ENCODE results near the gene SDK1.

Gene SDK1

DNA sequence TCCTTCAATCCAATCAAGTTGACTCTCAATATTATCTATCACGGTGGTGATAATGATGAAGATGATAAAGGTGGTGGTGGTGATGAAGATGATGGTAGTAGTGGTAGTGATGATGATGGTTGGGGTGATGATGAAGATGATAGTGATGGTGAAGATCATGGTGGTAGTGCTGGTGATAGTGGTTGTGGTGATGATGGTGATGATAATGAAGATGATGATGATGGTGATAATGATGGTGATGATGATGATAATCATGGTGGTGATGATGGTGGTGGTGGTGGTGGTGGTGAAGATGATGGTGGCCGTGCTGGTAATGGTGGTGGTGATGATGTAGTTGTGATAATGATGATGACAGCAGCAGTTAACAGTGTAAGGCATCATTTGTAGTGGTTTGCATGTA, 29.8 kb upstream of the SDK1 start:
- DNase-seq (ENCODE audit: low spot score) (no peak), ATAC-seq (ENCODE audit: low read depth) (no peak)
- no peaks in the 10 kb centered on the region for H3K9me3 ChIP-seq (ENCODE audit: severe bottlenecking)
- H3K27me3 ChIP-seq (ENCODE audit: insufficient read depth, poor library complexity, severe bottlenecking): no peaks in the 10 kb centered on the region
- TF ChIP-seq, protein P1, sequence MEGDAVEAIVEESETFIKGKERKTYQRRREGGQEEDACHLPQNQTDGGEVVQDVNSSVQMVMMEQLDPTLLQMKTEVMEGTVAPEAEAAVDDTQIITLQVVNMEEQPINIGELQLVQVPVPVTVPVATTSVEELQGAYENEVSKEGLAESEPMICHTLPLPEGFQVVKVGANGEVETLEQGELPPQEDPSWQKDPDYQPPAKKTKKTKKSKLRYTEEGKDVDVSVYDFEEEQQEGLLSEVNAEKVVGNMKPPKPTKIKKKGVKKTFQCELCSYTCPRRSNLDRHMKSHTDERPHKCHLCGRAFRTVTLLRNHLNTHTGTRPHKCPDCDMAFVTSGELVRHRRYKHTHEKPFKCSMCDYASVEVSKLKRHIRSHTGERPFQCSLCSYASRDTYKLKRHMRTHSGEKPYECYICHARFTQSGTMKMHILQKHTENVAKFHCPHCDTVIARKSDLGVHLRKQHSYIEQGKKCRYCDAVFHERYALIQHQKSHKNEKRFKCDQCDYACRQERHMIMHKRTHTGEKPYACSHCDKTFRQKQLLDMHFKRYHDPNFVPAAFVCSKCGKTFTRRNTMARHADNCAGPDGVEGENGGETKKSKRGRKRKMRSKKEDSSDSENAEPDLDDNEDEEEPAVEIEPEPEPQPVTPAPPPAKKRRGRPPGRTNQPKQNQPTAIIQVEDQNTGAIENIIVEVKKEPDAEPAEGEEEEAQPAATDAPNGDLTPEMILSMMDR (IDR thresholded peaks at IDR 0.05; ENCODE audit: poor library complexity, severe bottlenecking): no peak
- H3K4me3 ChIP-seq (ENCODE audit: severe bottlenecking): no peak overlapping the region
- H3K4me1 ChIP-seq (ENCODE audit: insufficient read depth, poor library complexity, severe bottlenecking): peaks cover 19% of the 10 kb centered on the region
- H3K36me3 ChIP-seq (ENCODE audit: low read depth): no peaks in the 10 kb centered on the region
- H3K27ac ChIP-seq (ENCODE audit: poor library complexity, severe bottlenecking): no peak overlapping the region

DNA sequence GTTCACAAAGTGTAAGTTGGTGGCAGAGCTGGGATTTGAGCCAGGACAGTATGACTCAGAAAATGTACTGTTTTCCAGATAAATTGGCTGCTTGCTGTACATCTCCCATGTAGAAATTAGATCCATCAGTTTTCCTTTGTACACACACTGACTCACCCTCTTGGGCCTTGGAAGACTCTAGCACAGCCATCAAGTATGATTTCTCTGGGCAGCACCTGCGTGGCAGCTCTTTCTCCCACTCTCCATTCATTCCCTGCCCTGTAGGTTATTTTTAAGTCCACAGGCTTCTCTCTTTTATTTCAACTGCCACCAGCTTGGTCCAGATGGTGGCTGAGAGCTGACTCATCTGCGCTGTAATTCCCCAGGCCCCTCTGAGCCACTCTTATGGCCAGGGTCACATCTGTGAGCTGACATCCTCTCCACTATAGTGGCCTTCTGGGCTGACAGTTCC, 28.3 kb upstream of the SDK1 start:
- Histone ChIP-seq H3K27ac (ENCODE audit: poor library complexity, severe bottlenecking) (peak overlapping the region; percentile 29), H3K27me3 (ENCODE audit: insufficient read depth, poor library complexity, severe bottlenecking) (no peaks in the 10 kb centered on the region), H3K4me1 (ENCODE audit: insufficient read depth, poor library complexity, severe bottlenecking) (peaks cover 16% of the 10 kb centered on the region), H3K36me3 (ENCODE audit: low read depth) (no peaks in the 10 kb centered on the region), H3K4me3 (ENCODE audit: severe bottlenecking) (no peak overlapping the region), H3K9me3 (ENCODE audit: severe bottlenecking) (no peaks in the 10 kb centered on the region)
- ATAC-seq (ENCODE audit: low read depth): peak; percentile 82
- TF ChIP-seq, protein P1 (IDR thresholded peaks at IDR 0.05; ENCODE audit: poor library complexity, severe bottlenecking): no peak
- DNase-seq (ENCODE audit: low spot score): no peak

DNA sequence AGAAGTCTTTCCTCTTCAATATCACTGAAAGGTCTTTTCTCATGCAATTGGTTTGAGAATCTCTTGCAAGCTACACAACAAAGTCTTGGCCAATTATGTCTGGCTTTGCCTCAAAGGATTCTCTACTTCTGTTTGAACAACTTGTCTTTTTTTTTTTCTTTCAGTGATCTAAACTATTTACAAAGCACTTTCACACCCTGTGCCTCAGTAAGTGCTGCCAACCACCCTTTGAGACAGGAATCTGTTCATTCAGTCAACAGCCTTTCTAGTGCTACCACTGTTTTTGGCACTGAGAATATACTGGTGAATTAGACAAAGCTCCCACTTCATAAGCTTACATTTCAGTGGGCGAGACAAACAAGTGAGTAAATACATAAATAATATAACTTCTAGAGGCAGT, 26.9 kb upstream of the SDK1 start:
- Histone ChIP-seq H3K27ac (ENCODE audit: poor library complexity, severe bottlenecking) (no peak overlapping the region), H3K4me1 (ENCODE audit: insufficient read depth, poor library complexity, severe bottlenecking) (peaks cover 9% of the 10 kb centered on the region), H3K36me3 (ENCODE audit: low read depth) (no peaks in the 10 kb centered on the region), H3K27me3 (ENCODE audit: insufficient read depth, poor library complexity, severe bottlenecking) (no peaks in the 10 kb centered on the region), H3K9me3 (ENCODE audit: severe bottlenecking) (no peaks in the 10 kb centered on the region), H3K4me3 (ENCODE audit: severe bottlenecking) (no peak overlapping the region)
- DNase-seq (ENCODE audit: low spot score) (no peak), ATAC-seq (ENCODE audit: low read depth) (no peak)
- TF ChIP-seq, protein P1 (IDR thresholded peaks at IDR 0.05; ENCODE audit: poor library complexity, severe bottlenecking): no peak

DNA sequence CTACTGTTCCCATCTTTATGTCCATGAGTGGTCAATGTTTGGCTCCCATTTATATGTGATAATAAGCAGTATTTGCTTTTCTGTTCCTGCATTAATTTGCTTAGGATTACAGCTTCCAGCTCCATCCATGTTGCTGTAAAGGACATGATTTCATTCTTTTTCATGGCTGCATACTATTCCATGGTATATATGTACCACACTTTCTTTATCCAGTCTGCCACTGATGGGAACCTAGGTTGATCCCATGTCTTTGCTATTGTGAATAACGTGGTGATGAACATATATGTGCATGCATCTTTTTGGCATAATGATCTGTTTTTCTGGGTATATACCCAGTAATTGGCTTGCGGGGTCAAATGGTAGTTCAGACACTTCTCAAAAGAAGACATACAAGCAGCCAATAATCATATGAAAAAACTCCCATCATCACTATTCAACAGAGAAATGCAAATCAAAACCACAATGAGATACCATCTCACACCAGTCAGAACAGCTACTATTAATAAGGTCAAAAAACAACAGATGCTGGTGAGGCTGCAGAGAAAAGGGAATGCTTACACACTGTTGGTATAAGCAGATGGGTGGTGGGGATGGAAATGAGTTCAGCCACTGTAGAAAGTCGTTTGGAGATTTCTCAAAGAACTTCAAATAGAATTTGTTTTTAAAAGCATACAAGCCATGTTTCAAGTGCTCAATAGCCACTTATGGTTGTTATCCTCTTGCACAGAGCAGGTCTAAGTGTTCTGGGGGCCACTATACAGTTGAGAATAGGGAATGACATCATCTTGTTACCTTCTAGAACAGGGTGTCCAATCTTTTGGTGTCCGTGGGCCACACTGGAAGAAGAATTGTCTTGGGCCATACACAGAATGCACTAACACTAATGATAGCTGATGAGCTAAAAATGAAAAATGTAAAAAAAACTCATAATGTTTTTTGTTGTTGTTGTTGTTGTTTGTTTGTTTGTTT, 23.2 kb upstream of the SDK1 start:
- no peak for DNase-seq (ENCODE audit: low spot score)
- no peak for ATAC-seq (ENCODE audit: low read depth)
- Histone ChIP-seq H3K36me3 (ENCODE audit: low read depth) (no peaks in the 10 kb centered on the region), H3K4me3 (ENCODE audit: severe bottlenecking) (no peak overlapping the region), H3K27me3 (ENCODE audit: insufficient read depth, poor library complexity, severe bottlenecking) (no peaks in the 10 kb centered on the region), H3K27ac (ENCODE audit: poor library complexity, severe bottlenecking) (no peak overlapping the region), H3K9me3 (ENCODE audit: severe bottlenecking) (no peaks in the 10 kb centered on the region), H3K4me1 (ENCODE audit: insufficient read depth, poor library complexity, severe bottlenecking) (peaks cover 11% of the 10 kb centered on the region)
- TF ChIP-seq, protein P1 (IDR thresholded peaks at IDR 0.05; ENCODE audit: poor library complexity, severe bottlenecking): no peak

All from RWPE2 (cell line).